Right ventricle myocardium inferior (tissue), 1 donor: Measurements from ENCODE around the gene SRPRB. TPM values are rescaled to one million over a fixed set of nuclear protein-coding genes. Genes with fewer than 3 reads are reported as not detected.

Source experiments
- ATAC-seq: fragments of 200-7000 bp; cut with Tn5 transposase; one replicate; pipeline ENCODE4 v1.9.1; 2020; ENCODE audit warnings: mild to moderate bottlenecking, moderate library complexity
- DNase-seq: peaks from one replicate; pipeline ENCODE4 v3.0.0; 2021; ENCODE audit errors: missing footprints
- intact Hi-C: fragments of 100-400 bp; cut with DNase I; formaldehyde crosslinking; loops from one replicate; pipeline ENCODE4 v1.11.0; 2022
- total RNA-seq: library from RNA; stranded (reverse); fragmentation: NEBNext Ultra II Directional; extraction: Animal tissue kit (Norgen Biotek cat#: 25700); gene quantifications from one replicate; pipeline ENCODE4 v1.2.1, GENCODE V29; 2021
- donor health status: DM: no; HTN: yes; CAD: no; lungs with severe emphysema.

The SRPRB gene
- total RNA-seq, 1 donor from 2014 or later = 27.2 TPM

GRCh38 chr3:133836497-133837158, 31.0 kb downstream of the SRPRB start:
- DNase-seq = peak; percentile 37
- ATAC-seq = no peak

GRCh38 chr3:133837487-133838295, 32.1 kb downstream of the SRPRB start:
- intact Hi-C loops = no loop called here
- peak; percentile 67 for DNase-seq
- no peak for ATAC-seq

More at GRCh38 chr3:133836497-133837158, 31.0 kb downstream of the SRPRB start:
- intact Hi-C loops = no loop called here

GRCh38 chr3:133838296-133838789, 32.7 kb downstream of the SRPRB start:
- ATAC-seq = no peak
- DNase-seq = no peak
- intact Hi-C loops = no loop called here

- intact Hi-C loops = no loop called here
- no peak for ATAC-seq
- no peak for DNase-seq
These were observed 33.5 kb downstream of the SRPRB start for GRCh38 chr3:133838916-133839800.

GRCh38 chr3:133840055-133840737, 34.6 kb downstream of the SRPRB start:
- intact Hi-C loops = no loop called here
- ATAC-seq = no peak
- DNase-seq = no peak

GRCh38 chr3:133840767-133841166, 35.2 kb downstream of the SRPRB start:
- intact Hi-C loops = no loop called here
- ATAC-seq (no peak), DNase-seq (no peak)

- DNase-seq = no peak
- intact Hi-C loops = no loop called here
- ATAC-seq = no peak
These were observed 35.6 kb downstream of the SRPRB start for GRCh38 chr3:133841196-133841595.

- DNase-seq = no peak
- no peak for ATAC-seq
- intact Hi-C loops = no loop called here
These were observed 36.5 kb downstream of the SRPRB start for GRCh38 chr3:133842158-133842557.

- ATAC-seq (peak; percentile 59), DNase-seq (no peak)
- intact Hi-C loops = no loop called here
These were observed 38.0 kb downstream of the SRPRB start for GRCh38 chr3:133843634-133844033.

GRCh38 chr3:133845127-133845526, 39.5 kb downstream of the SRPRB start:
- DNase-seq = no peak
- no peak for ATAC-seq
- intact Hi-C loops = no loop called here

GRCh38 chr3:133849346-133849745, 43.7 kb downstream of the SRPRB start:
- ATAC-seq (no peak), DNase-seq (no peak)
- intact Hi-C loops = no loop called here

GRCh38 chr3:133850034-133850433, 44.4 kb downstream of the SRPRB start:
- intact Hi-C loops = no loop called here
- no peak for ATAC-seq
- no peak for DNase-seq

GRCh38 chr3:133851266-133851906, 45.8 kb downstream of the SRPRB start:
- ATAC-seq = no peak
- DNase-seq = no peak
- intact Hi-C loops = no loop called here

- no peak for DNase-seq
- intact Hi-C loops = no loop called here
- no peak for ATAC-seq
These were observed 46.3 kb downstream of the SRPRB start for GRCh38 chr3:133851931-133852330.

GRCh38 chr3:133853063-133853924, 47.7 kb downstream of the SRPRB start:
- no peak for DNase-seq
- intact Hi-C loops = no loop called here
- ATAC-seq = peak; percentile 43

GRCh38 chr3:133853925-133854227, 48.3 kb downstream of the SRPRB start:
- intact Hi-C loops = no loop called here
- DNase-seq = no peak
- peak; percentile 11 for ATAC-seq

- intact Hi-C loops = no loop called here
- DNase-seq (no peak), ATAC-seq (no peak)
These were observed 48.8 kb downstream of the SRPRB start for GRCh38 chr3:133854264-133855001.
